Fibroblast of peridontal ligament (primary cell): Measurements from ENCODE around the gene PRR13.
A peak's percentile ranks its signal among the peaks of the same experiment; 100 is the strongest.
"Not testable (repeated sequence)": the region's sequence is repeated elsewhere in the genome, so short reads cannot be mapped to it uniquely, and the experiment has no call there.

ENCODE experiments used
- DNase-seq: peaks from one replicate; pipeline ENCODE4 v3.0.0-alpha.2; 2010; ENCODE audit errors: extremely low read depth

The PRR13 gene, protein sequence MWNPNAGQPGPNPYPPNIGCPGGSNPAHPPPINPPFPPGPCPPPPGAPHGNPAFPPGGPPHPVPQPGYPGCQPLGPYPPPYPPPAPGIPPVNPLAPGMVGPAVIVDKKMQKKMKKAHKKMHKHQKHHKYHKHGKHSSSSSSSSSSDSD

DNA sequence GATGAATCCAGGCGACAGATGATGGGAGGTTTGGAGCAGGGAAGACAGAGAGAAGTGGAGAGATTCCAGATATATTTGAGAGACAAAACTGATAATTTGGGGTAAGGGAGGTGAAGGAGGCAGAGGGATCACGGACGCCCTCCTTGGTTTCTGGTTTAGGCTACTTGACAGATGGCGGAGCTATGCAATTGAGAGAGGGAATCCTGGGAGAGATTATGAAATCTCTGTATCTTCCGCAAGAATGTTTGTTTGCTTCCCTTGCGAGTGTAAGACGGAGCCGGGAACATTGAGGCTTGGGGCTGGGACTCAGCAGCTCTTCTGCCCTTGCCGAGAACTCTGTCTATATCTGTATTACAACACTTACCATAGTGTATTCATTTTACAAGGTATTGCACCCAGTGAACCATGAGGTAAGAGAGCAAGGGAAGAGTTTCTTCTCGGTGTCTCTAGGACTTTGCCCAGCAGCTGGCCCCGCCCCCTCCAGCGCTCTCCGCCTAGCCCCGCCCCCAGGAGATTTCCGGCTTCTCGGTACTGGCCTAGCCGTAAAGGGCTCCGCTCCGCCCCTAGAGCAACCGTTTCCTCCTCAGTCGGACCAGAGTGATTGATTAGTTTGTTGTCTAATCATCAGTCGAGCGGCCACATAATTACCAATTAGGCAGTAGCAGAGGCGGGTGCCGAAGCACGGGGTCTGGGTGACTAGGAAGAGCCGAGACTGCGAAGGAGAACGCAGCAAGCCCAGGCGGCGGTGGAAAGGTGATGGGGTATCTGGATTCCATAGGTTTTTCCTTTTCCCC is at the start of gene PRR13:
Gene PRR13, plus strand, starts transcription at position 695 of the 794 bp plus-strand sequence. CDS start 981 bp downstream, outside the sequence.
- peak; percentile 99 for DNase-seq

DNA sequence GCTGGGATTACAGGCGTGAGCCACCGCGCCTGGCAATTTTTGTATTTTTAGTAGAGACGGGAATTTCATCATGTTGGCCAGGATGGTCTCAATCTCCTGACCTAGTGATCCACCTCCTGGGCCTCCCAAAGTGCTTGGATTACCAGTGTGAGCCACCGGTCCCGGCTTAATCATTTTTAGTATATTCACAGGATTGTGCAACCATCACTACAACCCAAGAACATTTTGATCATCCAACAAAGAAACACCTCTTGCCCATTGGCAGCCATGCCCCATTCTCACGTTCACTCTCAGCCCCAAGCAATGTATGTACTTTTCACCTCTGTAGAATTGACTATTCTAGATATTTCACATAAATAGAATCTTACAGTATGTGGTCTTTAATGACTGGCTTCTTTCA is 41.6 kb upstream of the PRR13 start:
- no peak for DNase-seq

DNA sequence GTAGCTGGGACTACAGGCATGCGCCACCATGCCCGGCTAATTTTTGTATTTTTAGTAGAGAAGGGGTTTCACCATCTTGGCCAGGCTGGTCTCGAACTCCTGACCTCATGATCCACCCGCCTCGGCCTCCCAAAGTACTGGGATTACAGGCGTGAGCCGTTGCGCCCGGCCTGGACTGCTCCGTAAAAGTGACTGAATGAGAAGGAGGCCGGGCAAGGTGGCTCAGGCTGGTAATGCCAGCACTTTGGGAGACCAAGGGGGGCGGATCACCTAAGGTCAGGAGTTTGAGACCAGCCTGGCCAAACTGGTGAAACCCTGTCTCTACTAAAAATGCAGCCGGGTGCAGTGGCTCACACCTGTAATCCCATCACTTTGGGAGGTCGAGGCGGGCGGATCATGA is 39.2 kb upstream of the PRR13 start:
- DNase-seq: not testable (repeated sequence)

- no peak for DNase-seq
Observed at GRCh38 chr12:53402871-53403270, 38.7 kb upstream of the PRR13 start.

GRCh38 chr12:53410951-53411350 is 30.6 kb upstream of the PRR13 start:
- no peak for DNase-seq

DNA sequence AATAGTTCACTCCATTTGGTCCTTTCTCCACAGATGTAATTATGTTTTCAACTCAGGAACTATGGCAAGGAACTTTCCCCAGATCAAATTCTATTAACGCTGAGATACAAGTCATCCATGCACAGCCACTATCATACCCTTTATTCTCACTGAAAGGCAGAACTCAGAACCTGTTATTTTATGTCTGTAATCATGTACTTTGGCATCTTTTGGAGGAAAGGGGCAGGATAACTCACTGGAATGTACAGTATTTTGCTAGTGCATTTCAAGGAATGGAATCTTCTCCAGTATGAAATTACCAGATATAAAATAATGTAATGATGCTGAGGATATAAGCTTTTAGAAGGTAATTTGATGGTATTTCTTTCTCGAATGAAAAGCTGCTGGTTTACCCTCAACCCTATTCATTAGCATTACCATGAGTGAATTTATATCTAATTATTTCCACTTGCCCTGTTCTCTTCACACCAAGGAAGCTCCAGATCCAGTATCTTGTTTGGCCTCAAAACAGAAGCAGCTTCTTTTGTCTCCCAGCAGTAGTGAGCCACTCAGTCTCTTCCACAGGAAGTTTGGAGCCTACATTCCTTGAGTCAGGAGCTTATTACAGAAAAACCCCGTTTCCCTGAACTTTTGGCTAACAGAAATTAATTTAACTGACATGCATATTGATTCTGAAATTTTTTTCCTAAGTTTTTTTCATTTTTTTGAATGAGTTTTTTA is 27.9 kb upstream of the PRR13 start:
- no peak for DNase-seq

DNA sequence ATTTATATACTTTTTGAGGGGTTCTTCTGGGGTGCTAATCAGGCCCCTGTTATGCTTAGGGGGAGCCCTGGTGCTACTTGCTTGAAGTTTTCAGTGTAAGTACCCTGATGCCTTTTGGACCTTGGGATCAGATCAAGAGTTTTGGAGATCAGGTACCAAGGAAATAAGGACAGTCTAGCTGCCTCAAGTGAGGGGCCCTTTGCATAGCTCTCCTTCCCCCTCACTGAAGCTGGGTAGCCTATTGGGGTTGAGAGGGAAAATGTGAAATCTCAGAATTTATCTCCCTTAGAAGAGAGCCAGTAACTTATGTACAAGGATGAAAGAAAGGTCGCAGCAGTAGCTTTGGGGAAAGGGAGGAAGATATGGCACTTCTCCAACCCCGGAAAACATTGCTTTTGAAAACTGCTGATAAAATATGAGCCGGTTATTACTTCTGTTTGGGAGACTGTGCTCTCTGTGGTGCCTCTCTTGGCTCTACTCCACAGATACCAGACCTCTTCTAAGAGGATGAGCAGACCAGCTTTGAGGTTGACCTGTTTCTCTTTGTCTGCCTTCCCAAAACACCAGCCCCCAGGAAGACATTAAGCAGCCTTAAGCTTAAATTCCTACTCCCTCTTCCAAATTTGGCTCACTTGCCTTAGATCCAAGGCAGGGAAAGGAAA is 26.6 kb upstream of the PRR13 start:
- DNase-seq: no peak

DNA sequence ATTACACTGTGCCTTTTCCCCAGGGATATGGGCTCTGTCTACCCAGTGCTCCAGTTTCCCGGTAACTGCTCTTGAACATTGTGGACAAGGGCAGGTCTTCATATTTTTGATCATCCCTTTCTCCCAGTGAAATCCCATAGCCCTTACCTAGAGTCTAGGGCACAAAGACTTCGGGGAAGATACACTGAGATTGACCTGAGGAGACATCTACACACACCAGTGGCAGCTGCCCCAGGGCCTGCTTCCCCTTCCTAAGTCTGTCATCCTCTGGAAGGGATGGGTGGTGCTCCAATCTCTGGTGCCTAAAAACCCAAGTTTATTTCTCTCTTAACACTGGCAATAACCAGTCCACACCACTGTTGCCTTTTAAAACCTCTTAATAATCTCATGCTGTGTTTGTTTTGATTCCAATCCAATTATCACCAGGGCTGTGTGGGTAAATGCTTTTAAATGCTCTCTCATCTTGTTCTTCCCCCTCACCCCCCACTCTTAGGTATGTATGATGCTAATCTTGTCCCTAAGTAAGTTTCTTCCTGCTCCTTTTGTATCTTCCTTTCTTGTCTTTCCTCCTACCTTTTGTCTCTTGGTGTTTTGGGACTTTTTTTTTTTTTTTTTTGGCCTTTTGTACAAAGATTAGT is 25.7 kb upstream of the PRR13 start:
- DNase-seq: not testable (repeated sequence)

DNA sequence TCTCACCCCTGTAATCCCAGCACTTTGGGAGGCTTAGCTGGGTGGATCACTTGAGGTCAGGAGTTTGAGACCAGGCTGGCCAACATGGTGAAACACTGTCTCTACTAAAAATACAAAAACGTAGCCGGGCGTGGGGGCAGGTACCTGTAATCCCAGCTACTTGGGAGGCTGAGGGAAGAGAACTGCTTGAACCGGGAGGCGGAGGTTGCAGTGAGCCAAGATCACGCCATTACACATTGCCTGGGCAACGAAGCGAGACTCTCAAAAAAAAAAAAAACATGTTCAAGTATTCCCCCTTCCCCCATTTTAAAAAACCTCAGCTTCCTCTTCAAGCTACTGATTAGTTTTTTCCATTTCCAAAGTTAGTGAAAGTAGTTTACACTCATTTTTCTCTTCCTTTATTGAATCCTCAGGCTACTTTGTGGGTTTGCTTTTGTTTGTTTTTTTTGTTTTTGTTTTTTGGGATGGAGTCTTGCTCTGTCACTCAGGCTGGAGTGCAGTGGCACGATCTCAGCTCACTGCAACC is 24.2 kb upstream of the PRR13 start:
- not testable (repeated sequence) for DNase-seq

DNA sequence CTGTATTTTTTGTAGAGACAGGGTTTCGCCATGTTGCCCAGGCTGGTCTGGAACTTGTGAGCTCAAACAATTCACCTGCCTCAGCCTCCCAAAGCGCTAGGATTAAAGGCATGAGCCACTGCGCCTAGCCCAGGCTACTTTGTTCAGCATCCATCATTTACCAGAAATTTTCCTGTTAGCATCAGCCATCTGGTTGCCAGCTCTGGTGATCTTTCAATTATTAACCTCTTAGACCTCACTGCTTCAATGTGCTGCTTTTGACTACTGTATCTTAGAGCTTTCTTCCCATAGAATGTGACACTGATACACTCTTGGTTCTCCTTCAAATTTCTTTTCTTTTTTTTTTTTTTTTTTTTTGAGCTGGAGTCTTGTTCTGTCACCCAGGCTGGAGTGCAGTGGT is 23.3 kb upstream of the PRR13 start:
- no peak for DNase-seq

- no peak for DNase-seq
Observed at GRCh38 chr12:53419756-53420155, 21.8 kb upstream of the PRR13 start.

DNA sequence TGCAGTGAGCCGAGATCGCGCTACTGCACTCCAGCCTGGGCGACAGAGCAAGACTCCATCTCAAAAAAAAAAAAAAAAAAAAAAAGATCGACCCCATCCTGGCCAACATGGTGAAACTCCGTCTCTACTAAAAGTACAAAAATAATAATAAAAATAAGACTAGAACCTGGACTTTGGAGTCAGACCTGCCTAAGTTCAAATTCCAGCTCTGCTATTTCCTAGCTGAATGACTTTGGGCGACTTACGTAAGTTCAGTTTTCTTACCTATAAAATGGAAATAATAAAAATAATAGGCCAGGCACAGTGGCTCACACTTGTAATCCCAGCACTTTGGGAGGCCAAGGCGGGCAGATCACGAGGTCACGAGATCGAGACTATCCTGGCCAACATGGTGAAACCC is 19.3 kb upstream of the PRR13 start:
- DNase-seq: not testable (repeated sequence)

- DNase-seq: no peak
Observed at GRCh38 chr12:53423597-53423996, 17.9 kb upstream of the PRR13 start, which contains the start of gene AMHR2. AMHR2 (plus strand) TSS chr12:53423855; CDS start chr12:53423935, 80 bp downstream.

- DNase-seq: no peak
Observed at GRCh38 chr12:53424626-53425514, 16.7 kb upstream of the PRR13 start.

DNA sequence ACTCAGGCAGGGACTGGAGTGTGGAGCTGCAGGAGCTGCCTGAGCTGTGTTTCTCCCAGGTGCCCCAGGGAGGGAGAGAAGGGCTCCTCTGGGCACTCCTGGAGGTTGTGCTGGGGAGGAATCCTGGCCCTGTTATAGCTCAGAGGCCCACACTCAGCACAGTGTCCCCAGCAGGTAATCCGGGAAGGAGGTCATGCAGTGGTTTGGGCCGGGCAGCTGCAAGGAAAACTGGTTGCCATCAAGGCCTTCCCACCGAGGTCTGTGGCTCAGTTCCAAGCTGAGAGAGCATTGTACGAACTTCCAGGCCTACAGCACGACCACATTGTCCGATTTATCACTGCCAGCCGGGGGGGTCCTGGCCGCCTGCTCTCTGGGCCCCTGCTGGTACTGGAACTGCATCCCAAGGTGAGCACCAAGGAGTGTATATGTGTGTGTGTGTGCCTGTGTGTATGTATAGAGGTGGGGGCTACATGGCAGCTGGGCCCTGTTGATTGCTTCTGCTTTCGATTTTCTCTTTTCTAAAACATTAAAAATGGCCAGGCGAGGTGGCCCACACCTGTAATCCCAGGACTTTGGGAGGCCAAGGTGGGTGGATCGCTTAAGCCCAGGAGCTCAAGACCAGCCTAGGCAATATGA is 15.9 kb upstream of the PRR13 start:
- no peak for DNase-seq

GRCh38 chr12:53427905-53428594 is 13.5 kb upstream of the PRR13 start:
- peak; percentile 64 for DNase-seq

DNA sequence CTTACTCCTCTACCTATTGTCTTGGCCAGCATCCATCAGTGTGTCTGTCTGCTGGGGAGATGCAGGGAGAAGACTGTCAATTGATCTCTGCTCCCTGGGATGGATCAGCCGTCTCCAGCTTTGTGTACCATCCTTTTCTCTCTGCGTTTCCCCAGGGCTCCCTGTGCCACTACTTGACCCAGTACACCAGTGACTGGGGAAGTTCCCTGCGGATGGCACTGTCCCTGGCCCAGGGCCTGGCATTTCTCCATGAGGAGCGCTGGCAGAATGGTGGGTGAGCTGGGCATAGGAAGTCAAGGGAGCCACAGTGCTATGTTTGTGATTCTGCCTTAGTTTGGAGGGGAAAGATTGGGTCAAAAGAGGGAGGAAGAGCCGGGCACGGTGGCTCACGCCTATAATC is 12.8 kb upstream of the PRR13 start:
- no peak for DNase-seq

GRCh38 chr12:53430116-53430515 is 11.4 kb upstream of the PRR13 start:
- no peak for DNase-seq

GRCh38 chr12:53431187-53431586 is 10.3 kb upstream of the PRR13 start:
- no peak for DNase-seq
